Adrenal gland (tissue), 12 donors: ENCODE data around the gene ASXL1. TPM values are rescaled to one million over a fixed set of nuclear protein-coding genes. Genes with fewer than 3 reads are reported as not detected.

Experiments used
- DNase-seq, 7 donors: peaks; one replicate each; pipeline ENCODE4 v3.0.0-alpha.2; 2019 to 2020
- H3K27ac ChIP-seq, 5 donors: fragments of 200-600 bp; sonication (generic) in 4 of 5; 1 replicate in 3 of 5; 2 replicates in 2 of 5; pipeline versions ENCODE4 v1.5.1 to v1.8.0; 2016 to 2020; ENCODE audit warnings: mild to moderate bottlenecking in 1 of 5
- H3K27me3 ChIP-seq: fragments of 200-600 bp; 2 replicates; pipeline ENCODE4 v1.8.0; 2021
- H3K36me3 ChIP-seq, 2 donors: fragments of 200-600 bp; replicated peaks in 1 of 2; 1 replicate in 1 of 2; 2 replicates in 1 of 2; pipeline versions ENCODE4 v1.5.1 to v1.8.0; 2018 to 2022
- H3K4me1 ChIP-seq, 2 donors: fragments of 200-600 bp; replicated peaks in 1 of 2; 1 replicate in 1 of 2; 2 replicates in 1 of 2; pipeline versions ENCODE4 v1.5.1 to v1.8.0; 2018 to 2021
- H3K4me3 ChIP-seq, 4 donors: fragments of 200-600 bp; sonication (generic) in 3 of 4; one replicate each; pipeline ENCODE4 v1.5.1; 2016 to 2018
- H3K9me3 ChIP-seq, 3 donors: fragments of 200-600 bp; sonication (generic) in 1 of 3; replicated peaks in 1 of 3; 1 replicate in 2 of 3; 2 replicates in 1 of 3; pipeline versions ENCODE4 v1.5.1 to v1.8.0; 2016 to 2021
- POLR2A ChIP-seq, 2 donors: fragments of 450-650 bp; IDR thresholded peaks; one replicate each; pipeline ENCODE4 v1.6.1; 2017; ENCODE audit warnings: antibody characterized with exemption in 2 of 2, mild to moderate bottlenecking in 2 of 2, moderate library complexity in 1 of 2
- WGBS, 4 donors: extraction: QIAGEN DNeasy Blood & Tissue Kit in 2 of 4; methylation state at CpG; one replicate each; pipeline versions ENCODE4 v1.1.5 to v1.1.7; 2013 to 2017; 5-methylcytosine and 5-hydroxymethylcytosine counted together
- intact Hi-C, 2 donors: fragments of 100-400 bp; cut with DNase I; formaldehyde crosslinking; loops; one replicate each; pipeline versions ENCODE4 v1.14.1 to v1.15.0; 2022 to 2023
- polyA plus RNA-seq, 3 donors: library from polyadenylated mRNA; stranded (reverse); fragments of 200-250 nt in 2 of 3; fragments of 350-450 nt in 1 of 3; fragmentation: Illumina TruSeq in 1 of 3; extraction: RNeasy Lipid Tissue Mini Kit (QIAGEN cat#74804) in 1 of 3; gene quantifications; one replicate each; pipeline ENCODE4 v1.2.3, GENCODE V29; 2013 to 2014
- total RNA-seq, 9 donors: library from RNA; depleted of rRNA in 4 of 9; stranded (reverse); fragments of >200 nt in 4 of 9; fragments of 120-200 nt in 1 of 9; fragmentation: NEBNext Ultra II Directional in 1 of 9; extraction: Animal tissue kit (Norgen Biotek cat#: 25700) in 1 of 9; gene quantifications; one replicate each; pipeline versions ENCODE4 v1.1.0 to v1.2.4, GENCODE V29; 2013 to 2023
- TF ChIP-seq, protein P1 (sequence below), 6 experiments: fragments of 450-650 bp in 4 of 6; fragments of 200-600 bp in 2 of 6; sonication (generic) in 1 of 6; IDR thresholded peaks; 1 replicate in 5 of 6; 2 replicates in 1 of 6; pipeline versions ENCODE4 v1.5.1 to v1.8.0; 2016 to 2021; ENCODE audit warnings: antibody characterized with exemption in 6 of 6, mild to moderate bottlenecking in 2 of 6, moderate library complexity in 1 of 6
- donor health status: healthy with polysubstance abuse.
- donor health status: Bipolar disorder and iron deficiency.
- donor health status: DM: yes; HTN: yes; CAD: no.
- donor health status: DM: no; HTN: no; CAD: no.
- donor health status: DM: no; HTN: no; CAD: no.
- donor health status: DM: yes; HTN: yes; CAD: no.

The ASXL1 gene
- total and polyA plus RNA-seq, 12 donors = 19.9 to 77.7 (median 51.8) TPM

DNA sequence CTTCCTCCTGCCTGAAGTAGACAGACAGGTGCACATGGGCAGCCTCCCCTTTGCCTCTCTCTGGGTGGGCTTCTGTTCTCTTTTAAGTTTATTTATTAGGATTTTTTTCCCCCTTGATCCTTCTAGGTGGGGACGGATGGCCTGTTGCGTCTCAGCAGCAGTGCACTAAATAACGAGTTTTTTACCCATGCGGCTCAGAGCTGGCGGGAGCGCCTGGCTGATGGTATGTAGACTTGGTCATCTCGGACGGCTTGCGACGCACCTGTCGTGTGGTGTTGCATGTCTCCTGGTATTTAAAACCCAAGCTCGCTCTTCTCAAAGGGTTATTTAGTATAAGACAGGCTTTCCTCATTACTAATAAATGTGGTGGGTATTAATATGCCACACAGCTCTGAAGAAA lies 73.3 kb downstream of the ASXL1 start:
- TF ChIP-seq, protein P1, sequence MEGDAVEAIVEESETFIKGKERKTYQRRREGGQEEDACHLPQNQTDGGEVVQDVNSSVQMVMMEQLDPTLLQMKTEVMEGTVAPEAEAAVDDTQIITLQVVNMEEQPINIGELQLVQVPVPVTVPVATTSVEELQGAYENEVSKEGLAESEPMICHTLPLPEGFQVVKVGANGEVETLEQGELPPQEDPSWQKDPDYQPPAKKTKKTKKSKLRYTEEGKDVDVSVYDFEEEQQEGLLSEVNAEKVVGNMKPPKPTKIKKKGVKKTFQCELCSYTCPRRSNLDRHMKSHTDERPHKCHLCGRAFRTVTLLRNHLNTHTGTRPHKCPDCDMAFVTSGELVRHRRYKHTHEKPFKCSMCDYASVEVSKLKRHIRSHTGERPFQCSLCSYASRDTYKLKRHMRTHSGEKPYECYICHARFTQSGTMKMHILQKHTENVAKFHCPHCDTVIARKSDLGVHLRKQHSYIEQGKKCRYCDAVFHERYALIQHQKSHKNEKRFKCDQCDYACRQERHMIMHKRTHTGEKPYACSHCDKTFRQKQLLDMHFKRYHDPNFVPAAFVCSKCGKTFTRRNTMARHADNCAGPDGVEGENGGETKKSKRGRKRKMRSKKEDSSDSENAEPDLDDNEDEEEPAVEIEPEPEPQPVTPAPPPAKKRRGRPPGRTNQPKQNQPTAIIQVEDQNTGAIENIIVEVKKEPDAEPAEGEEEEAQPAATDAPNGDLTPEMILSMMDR (IDR thresholded peaks at IDR 0.05) = no peak
- no peak for TF ChIP-seq POLR2A (IDR thresholded peaks at IDR 0.05)
- 94 to 96% (median 95%) methylated on average over 12 of the region's 12 CpGs for WGBS, 4 donors
- no peaks in the 10 kb centered on the region for H3K4me1 ChIP-seq
- no peak for DNase-seq
- H3K9me3 ChIP-seq = no peaks in the 10 kb centered on the region
- peak overlapping the region in 1 of 5 donors; percentile 46 for H3K27ac ChIP-seq
- H3K27me3 ChIP-seq = no peaks in the 10 kb centered on the region
- intact Hi-C loops = no loop called here
- H3K36me3 ChIP-seq = peaks cover 0 to 86% of the 10 kb centered on the region in 2 donors
- no peak overlapping the region for H3K4me3 ChIP-seq

DNA sequence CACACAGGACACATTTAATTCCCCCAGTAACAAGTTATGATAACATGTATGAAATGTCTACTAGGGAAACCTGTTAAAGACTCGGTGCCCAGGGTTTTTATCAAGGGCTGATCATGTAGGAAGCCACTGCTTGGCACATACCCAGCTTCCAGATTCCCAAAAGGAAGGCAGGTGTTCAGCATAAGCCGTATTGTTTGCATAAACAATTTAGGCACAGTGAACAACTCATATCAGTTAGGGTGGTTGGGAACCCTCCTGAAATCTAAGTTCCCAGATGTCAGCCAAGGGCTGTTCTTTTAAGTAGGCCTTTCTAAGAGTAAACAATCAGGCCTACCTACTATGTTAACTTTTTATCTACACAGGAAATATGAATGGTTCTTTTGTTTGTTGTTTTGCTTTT lies 74.1 kb downstream of the ASXL1 start:
- Histone ChIP-seq H3K4me3 (no peak overlapping the region), H3K36me3 (peaks cover 0 to 95% of the 10 kb centered on the region in 2 donors), H3K27ac (peak overlapping the region in 1 of 5 donors; percentile 46), H3K9me3 (no peaks in the 10 kb centered on the region), H3K4me1 (peaks cover 0 to under 1% of the 10 kb centered on the region in 2 donors), H3K27me3 (no peaks in the 10 kb centered on the region)
- TF ChIP-seq, protein P1 (IDR thresholded peaks at IDR 0.05) = no peak
- no peak for TF ChIP-seq POLR2A (IDR thresholded peaks at IDR 0.05)
- 55 to 73% (median 64%) methylated on average over 2 of the region's 2 CpGs for WGBS, 4 donors
- no peak for DNase-seq
- intact Hi-C loops = no loop called here

- no peaks in the 10 kb centered on the region for H3K27me3 ChIP-seq
- no peaks in the 10 kb centered on the region for H3K9me3 ChIP-seq
- intact Hi-C loops = no loop called here
- no peak for TF ChIP-seq POLR2A (IDR thresholded peaks at IDR 0.05)
- TF ChIP-seq, protein P1 (IDR thresholded peaks at IDR 0.05) = no peak
- H3K4me3 ChIP-seq = no peak overlapping the region
- WGBS, 4 donors = 78 to 85% (median 80%) methylated on average over 19 to 20 of the region's 20 CpGs
- peak in 4 of 7 donors; percentile 45 to 73 (median 52) for DNase-seq
- peaks cover 0 to 99% of the 10 kb centered on the region in 2 donors for H3K36me3 ChIP-seq
- peaks cover 7 to 11% of the 10 kb centered on the region in 2 donors for H3K4me1 ChIP-seq
- peak overlapping the region in 2 of 5 donors; percentile 31 to 69 for H3K27ac ChIP-seq
These were observed 75.3 kb downstream of the ASXL1 start for GRCh38 chr20:32433311-32434021.

GRCh38 chr20:32434434-32434833 lies 76.3 kb downstream of the ASXL1 start:
- no peaks in the 10 kb centered on the region for H3K27me3 ChIP-seq
- peaks cover 0 to 99% of the 10 kb centered on the region in 2 donors for H3K36me3 ChIP-seq
- 70 to 86% (median 82%) methylated on average over 7 to 19 of the region's 19 CpGs for WGBS, 4 donors
- H3K27ac ChIP-seq = peak overlapping the region in 1 of 5 donors; percentile 15
- DNase-seq = no peak
- intact Hi-C loops = no loop called here
- TF ChIP-seq, protein P1 (IDR thresholded peaks at IDR 0.05) = no peak
- no peak for TF ChIP-seq POLR2A (IDR thresholded peaks at IDR 0.05)
- H3K9me3 ChIP-seq = no peaks in the 10 kb centered on the region
- H3K4me1 ChIP-seq = peaks cover 7 to 15% of the 10 kb centered on the region in 2 donors
- no peak overlapping the region for H3K4me3 ChIP-seq
